ENCODE data around the gene MMP25. TPM values are rescaled to one million over a fixed set of nuclear protein-coding genes. Genes with fewer than 3 reads are reported as not detected.

The MMP25 gene
- total RNA-seq, 4 donors from 2014 or later = 0.57 TPM; not detected in 3

DNA sequence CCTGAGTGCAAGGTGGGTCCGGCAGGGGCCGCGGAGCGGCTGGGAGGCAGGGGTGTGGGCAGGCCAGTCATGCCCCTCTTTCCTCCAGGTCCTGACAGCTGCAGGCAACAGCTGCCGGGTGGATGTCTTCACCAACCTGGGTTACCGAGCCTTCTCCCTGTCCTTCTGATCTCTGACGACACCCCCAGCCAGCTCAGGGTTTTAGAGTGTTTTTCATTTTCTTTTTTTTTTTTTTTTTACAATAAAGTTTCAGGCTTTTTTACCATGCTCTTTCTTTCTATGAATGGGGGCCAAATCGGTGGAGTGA is 18.9 kb upstream of the MMP25 start:
- no peak for TF ChIP-seq CTCF (IDR thresholded peaks at IDR 0.05; ENCODE audit: low read depth)

DNA sequence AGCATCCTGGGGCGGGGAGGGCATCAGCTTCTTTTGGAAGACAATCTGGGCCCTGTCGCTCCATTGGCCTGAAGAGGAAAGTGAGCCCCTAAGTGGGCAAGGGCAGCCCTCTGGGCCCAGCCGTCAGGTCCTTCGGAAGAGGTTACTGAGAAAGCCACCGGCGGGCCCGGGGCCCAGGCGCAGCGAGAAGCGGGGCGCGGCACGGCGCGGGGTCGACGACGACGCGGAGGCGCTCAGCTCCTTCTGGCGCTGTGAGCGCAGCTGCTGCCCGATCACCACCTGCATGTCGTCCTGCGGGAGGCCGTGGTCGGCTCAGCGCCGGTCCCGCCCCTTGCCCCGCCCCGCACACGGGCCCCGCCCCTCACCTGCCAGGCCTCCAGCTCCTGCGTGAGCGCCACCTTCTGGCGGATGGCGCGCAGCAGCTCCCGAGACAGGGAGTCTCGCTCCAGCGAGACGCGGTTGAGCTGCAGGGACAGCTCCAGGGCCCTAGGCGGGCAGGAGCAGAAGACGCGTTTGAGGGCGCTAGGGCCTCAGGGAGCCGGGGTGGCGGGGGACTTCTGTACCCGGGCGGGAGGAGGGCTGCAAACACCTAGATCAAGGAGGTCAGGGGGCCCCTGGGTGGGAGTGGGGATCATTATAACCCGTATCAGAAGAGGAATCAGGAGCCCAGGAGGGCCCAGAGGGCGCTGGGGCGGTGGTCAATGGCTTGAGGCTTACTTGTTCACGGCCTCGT is 18.2 kb upstream of the MMP25 start:
- no peak for TF ChIP-seq CTCF (IDR thresholded peaks at IDR 0.05; ENCODE audit: low read depth)

- TF ChIP-seq CTCF (IDR thresholded peaks at IDR 0.05; ENCODE audit: low read depth) = no peak
Observed at GRCh38 chr16:3028716-3029319, 17.5 kb upstream of the MMP25 start.

DNA sequence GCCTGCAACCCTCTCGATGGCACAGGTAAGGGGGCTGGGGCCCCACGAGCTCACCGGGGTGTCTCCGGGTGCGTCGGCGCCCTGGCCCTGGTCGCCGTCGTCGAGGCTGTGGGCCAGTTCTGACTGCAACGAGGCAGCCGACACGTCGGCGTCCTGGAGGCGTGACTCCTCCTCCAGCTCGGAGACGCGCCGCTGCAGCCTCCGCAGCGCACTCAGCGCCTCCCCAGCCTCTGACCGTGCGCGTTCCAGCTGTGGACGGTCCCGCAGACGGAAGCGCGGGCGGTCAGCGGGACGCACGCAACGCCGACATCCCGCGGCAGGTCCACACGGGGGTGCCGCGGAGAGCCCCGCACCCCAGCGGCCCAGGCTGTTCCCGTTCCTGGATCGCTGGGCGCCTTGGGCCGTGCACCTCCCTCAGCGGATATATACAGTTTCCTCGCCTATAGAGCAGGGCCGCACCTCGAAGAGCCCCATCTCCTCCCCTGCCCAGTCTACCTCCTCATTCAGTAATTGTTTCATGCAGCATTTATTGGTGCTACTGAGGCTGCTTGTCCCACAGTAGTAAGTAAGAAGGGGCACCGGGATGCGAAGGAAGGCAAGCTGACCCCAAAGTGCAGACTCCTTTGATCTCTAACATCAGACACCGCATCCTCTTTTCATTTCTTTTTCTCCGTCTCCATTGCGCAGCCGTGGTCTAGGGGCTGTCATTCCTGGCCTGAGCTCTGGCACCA is 16.7 kb upstream of the MMP25 start:
- TF ChIP-seq CTCF (IDR thresholded peaks at IDR 0.05; ENCODE audit: low read depth) = no peak

GRCh38 chr16:3030222-3031212 is 15.8 kb upstream of the MMP25 start:
- no peak for TF ChIP-seq CTCF (IDR thresholded peaks at IDR 0.05; ENCODE audit: low read depth)

DNA sequence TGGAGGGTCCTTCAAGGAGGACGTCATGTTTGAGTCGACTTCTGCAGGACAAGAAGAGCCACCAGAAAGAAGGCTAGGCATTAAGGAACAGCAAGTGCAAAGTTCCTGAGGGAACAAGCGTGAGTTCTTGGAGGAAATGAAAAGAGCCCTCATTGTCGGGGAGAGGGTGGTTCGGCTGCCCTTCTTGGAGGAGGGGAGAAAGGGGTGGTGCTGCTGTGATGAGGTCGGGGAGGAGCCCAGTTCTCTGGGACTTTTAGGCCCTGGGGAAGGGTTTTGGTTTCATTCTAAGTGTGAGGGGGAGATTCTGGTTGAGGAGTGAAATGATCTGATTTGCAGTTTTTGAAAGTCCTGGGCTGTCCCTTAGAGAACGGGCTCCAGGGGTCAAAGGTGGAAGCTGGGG is 13.7 kb upstream of the MMP25 start:
- TF ChIP-seq CTCF (IDR thresholded peaks at IDR 0.05; ENCODE audit: low read depth) = no peak
